ENCODE data around the gene PAK2.
"Not testable (repeated sequence)": the region's sequence is repeated elsewhere in the genome, so short reads cannot be mapped to it uniquely, and the experiment has no call there.

Gene PAK2

GRCh38 chr3:196739671-196740480 lies at the start of gene PAK2:
PAK2 (plus strand) TSS chr3:196739857; CDS start chr3:196782647, 42,790 bp downstream.
- peak; percentile 89 for DNase-seq (ENCODE audit: low spot score)

- DNase-seq (ENCODE audit: low spot score): no peak
These were observed 49.6 kb upstream of the PAK2 start for GRCh38 chr3:196689941-196690660.

- DNase-seq (ENCODE audit: low spot score): no peak
These were observed 48.3 kb upstream of the PAK2 start for GRCh38 chr3:196691386-196691785.

GRCh38 chr3:196694202-196694638 lies 45.4 kb upstream of the PAK2 start:
- DNase-seq (ENCODE audit: low spot score): peak; percentile 23

- peak; percentile 18 for DNase-seq (ENCODE audit: low spot score)
These were observed 44.5 kb upstream of the PAK2 start for GRCh38 chr3:196694941-196695848.

GRCh38 chr3:196695849-196696226 lies 43.8 kb upstream of the PAK2 start:
- DNase-seq (ENCODE audit: low spot score): no peak

- no peak for DNase-seq (ENCODE audit: low spot score)
These were observed 42.4 kb upstream of the PAK2 start for GRCh38 chr3:196697270-196697669.

- no peak for DNase-seq (ENCODE audit: low spot score)
These were observed 39.9 kb upstream of the PAK2 start for GRCh38 chr3:196699749-196700148.

- DNase-seq (ENCODE audit: low spot score): no peak
These were observed 38.9 kb upstream of the PAK2 start for GRCh38 chr3:196700801-196701200.

GRCh38 chr3:196706327-196706726 lies 33.3 kb upstream of the PAK2 start:
- DNase-seq (ENCODE audit: low spot score): no peak

GRCh38 chr3:196706731-196707130 lies 32.9 kb upstream of the PAK2 start:
- no peak for DNase-seq (ENCODE audit: low spot score)

- no peak for DNase-seq (ENCODE audit: low spot score)
These were observed 32.1 kb upstream of the PAK2 start for GRCh38 chr3:196707566-196707965.

- DNase-seq (ENCODE audit: low spot score): no peak
These were observed 31.2 kb upstream of the PAK2 start for GRCh38 chr3:196708467-196708866.

GRCh38 chr3:196711838-196712513 lies 27.7 kb upstream of the PAK2 start, which contains the start of the genes CEP19 and PIGX:
CEP19 (minus strand) TSS chr3:196712250; CDS start chr3:196708657, 3,593 bp downstream.
PIGX (plus strand) TSS chr3:196712377.
- DNase-seq (ENCODE audit: low spot score): peak; percentile 86

- DNase-seq (ENCODE audit: low spot score): no peak
These were observed 26.9 kb upstream of the PAK2 start for GRCh38 chr3:196712514-196713413.

GRCh38 chr3:196717162-196717561 lies 22.5 kb upstream of the PAK2 start:
- DNase-seq (ENCODE audit: low spot score): not testable (repeated sequence)

- no peak for DNase-seq (ENCODE audit: low spot score)
These were observed 18.6 kb upstream of the PAK2 start for GRCh38 chr3:196721097-196721496.

GRCh38 chr3:196726788-196727675 lies 12.6 kb upstream of the PAK2 start:
- no peak for DNase-seq (ENCODE audit: low spot score)

- no peak for DNase-seq (ENCODE audit: low spot score)
These were observed 3.9 kb upstream of the PAK2 start for GRCh38 chr3:196735751-196736150.

All from hematopoietic multipotent progenitor cell treated with erythropoietin and hydrocortisone succinate and interleukin-3 and kit ligand, for 17 days (in vitro differentiated cells).